VCaP (cell line): Measurements from ENCODE around the gene IQCK.
"Not testable (repeated sequence)": the region's sequence is repeated elsewhere in the genome, so short reads cannot be mapped to it uniquely, and the experiment has no call there.

Source experiments
- H3K27ac ChIP-seq: fragments of 450-650 bp; 2 replicates; pipeline ENCODE4 v1.5.1; 2017
- TF ChIP-seq, protein P1 (sequence below): fragments of 450-650 bp; conservative IDR thresholded peaks from 2 replicates; pipeline ENCODE4 v1.5.1; 2017; ENCODE audit warnings: mild to moderate bottlenecking, moderate library complexity

The IQCK gene

DNA sequence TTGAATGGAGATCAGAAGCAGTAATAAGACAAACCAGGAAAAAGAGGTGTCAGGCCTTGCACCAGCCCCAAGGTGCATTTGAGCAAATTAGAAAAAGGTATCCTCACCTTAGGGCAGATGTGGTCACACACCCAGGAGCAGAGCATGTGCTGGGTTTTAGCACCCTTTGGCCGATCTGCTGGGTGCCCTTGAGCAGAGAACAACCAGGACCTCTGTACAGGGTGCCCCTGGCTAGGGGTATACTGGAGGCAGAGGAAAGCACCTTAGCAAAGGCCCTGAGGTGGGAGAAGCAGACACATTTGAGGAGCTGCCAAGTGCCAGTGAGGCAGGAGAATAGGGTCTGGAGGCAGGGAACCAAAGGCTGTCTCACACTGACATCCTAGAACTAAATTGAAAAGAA is 67.0 kb downstream of the IQCK start:
- TF ChIP-seq, protein P1, sequence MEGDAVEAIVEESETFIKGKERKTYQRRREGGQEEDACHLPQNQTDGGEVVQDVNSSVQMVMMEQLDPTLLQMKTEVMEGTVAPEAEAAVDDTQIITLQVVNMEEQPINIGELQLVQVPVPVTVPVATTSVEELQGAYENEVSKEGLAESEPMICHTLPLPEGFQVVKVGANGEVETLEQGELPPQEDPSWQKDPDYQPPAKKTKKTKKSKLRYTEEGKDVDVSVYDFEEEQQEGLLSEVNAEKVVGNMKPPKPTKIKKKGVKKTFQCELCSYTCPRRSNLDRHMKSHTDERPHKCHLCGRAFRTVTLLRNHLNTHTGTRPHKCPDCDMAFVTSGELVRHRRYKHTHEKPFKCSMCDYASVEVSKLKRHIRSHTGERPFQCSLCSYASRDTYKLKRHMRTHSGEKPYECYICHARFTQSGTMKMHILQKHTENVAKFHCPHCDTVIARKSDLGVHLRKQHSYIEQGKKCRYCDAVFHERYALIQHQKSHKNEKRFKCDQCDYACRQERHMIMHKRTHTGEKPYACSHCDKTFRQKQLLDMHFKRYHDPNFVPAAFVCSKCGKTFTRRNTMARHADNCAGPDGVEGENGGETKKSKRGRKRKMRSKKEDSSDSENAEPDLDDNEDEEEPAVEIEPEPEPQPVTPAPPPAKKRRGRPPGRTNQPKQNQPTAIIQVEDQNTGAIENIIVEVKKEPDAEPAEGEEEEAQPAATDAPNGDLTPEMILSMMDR: no peak
- H3K27ac ChIP-seq: no peak overlapping the region

DNA sequence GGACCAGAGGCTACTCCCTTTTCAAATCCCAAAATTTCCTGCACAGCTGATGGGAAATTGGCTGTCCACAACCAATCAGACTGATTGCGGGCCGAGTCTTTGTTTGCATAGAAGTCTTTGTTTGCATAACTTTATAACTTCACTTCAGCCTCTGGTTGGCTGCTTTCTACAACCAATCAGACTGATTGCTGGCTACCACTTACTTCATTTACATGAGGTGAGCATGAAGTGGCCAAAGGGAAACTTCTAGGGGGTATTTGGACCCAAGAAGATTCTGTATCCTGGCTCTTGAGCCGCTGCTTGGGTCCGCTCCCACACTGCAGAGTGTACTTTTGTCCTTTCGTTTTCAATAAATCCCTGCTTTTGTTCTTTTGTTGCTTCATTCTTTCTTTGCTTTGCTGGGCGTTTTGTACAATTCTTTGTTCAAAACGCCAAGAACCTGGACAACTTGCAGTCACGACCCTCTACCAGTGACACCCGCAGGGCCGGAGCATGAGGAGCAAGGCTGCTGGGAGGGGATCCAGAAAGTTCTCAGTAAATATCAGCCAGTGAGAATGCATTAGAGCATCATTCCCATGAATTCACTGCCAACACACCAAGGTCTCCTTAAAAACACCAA is 67.5 kb downstream of the IQCK start:
- H3K27ac ChIP-seq: no peak overlapping the region

DNA sequence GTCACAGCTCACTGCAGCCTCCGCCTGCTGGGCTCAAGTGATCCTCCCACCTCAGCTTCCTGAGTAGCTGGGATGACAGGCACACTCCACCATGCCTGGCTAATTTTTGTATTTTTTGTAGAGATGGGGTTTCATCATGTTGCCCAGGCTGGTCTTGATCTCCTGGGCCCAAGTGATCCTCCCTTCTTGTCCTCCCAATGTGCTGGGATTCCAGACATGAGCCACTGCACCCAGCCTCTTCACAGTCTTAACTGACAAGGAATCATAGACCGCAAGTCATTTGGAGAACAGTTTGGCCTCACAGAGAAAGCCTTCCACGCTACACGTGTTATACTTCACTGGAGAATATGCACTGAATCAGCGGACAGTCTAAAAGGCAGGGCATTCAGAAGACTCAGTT is 83.3 kb downstream of the IQCK start:
- not testable (repeated sequence) for H3K27ac ChIP-seq

More for the DNA sequence above, 67.5 kb downstream of the IQCK start:
- TF ChIP-seq, protein P1: no peak

DNA sequence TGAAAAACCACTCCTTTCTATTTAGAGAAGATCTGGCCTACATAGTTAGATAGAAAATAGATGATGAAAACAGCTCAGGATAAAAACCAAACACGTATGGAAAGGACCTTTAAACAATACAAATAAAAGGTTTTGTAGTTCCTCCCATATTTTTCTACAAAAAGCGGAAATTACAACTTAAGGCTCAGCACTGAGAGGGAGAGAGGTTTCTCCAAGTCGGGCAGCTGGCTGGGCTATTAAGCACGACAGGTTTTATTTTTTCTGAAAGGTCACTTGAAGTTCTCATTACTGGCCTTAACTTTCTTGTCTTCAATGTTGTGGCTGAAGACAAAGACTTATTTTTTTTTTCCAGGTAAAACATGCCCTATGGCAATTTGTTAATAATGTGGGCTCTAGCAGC is 83.8 kb downstream of the IQCK start:
- H3K27ac ChIP-seq: not testable (repeated sequence)

DNA sequence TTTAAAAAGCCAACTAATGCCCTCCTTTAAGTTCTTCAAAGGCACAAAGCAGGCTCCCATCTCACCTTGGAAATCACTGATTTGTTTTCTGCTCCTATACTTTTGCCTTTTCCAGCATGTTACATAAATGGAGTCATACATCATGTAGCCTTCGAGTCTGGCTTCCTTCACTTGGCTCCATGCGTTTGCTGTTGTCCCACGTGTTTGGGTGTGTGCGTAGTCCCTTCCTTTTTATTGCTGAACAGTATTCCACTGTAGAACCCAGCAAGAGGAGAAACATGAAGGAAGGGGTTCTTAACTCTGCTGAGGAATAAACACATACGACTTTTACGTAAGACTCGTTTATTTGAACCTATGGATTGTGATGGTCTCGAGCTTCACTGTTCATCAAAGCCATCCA is 84.5 kb downstream of the IQCK start:
- TF ChIP-seq, protein P1: no peak
- H3K27ac ChIP-seq: no peak overlapping the region

DNA sequence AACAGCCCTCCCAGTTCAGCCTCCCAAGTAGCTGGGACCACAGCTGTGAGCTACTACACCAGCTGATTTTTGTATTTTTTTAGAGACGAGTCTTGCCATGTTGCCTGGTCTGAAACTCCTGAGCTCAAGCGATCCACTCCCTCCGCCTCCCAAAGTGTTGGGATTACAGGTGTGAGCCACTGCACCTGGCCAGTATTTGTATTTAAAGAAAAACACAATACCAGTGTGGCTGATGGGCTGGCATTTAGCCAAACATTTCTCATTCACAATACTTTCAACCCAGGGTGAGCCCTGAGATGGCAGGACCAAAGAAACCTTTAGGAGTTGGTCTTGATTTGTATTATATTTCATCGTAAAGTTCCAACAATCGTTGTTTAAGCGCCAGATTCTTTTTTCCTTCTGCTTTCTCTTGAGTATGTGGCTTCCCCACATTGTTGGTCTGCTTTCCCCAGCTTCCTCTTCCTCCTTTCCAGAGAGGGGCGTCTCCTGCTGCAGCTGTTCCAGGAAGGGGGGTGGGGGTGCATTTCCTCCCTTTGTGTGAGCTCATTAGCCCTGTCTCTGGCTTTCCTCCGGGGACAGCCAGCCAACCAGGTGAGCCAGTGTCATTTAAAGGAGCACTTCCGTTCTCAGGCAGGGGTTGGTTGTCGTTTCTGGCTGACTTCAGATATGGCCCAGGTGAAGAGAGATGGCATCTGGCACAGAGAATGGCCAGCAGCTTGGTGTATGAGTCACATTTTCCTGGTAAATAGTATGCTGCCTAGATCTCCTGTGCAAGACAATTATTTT is 86.7 kb downstream of the IQCK start:
- H3K27ac ChIP-seq: no peak overlapping the region
- TF ChIP-seq, protein P1: no peak

DNA sequence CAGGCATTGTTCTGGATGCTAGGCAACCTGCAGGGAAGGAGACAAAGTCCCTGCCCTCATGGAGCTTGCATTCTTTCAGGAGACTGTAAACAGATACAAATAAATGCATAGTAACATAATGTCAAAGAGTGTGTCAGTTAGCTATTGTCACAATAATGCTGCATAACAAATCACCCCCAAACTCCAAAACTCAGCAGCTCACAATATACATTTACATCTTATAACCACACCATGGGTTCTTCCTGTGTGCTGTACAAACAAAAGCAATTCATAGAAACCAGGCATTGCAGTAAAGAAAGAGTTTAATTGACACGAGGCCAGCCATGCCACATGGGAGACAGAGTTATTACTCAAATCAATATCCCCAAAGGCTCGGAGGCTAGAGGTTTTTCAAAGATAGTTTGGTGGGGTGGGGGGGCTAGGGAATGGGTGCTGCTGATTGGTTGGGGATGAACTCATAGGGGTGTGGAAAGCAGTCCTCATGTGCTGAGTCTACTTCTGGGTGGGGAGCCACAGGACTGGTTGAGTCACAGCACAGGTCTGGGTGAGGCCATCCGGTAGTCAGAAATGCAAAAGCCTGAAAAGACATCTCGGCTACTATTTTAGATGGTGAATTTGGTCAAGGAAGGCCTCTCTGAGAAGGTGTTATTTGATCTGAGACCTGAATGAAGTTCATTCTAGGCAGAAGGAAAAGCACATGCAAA is 87.5 kb downstream of the IQCK start:
- TF ChIP-seq, protein P1: no peak
- no peak overlapping the region for H3K27ac ChIP-seq

DNA sequence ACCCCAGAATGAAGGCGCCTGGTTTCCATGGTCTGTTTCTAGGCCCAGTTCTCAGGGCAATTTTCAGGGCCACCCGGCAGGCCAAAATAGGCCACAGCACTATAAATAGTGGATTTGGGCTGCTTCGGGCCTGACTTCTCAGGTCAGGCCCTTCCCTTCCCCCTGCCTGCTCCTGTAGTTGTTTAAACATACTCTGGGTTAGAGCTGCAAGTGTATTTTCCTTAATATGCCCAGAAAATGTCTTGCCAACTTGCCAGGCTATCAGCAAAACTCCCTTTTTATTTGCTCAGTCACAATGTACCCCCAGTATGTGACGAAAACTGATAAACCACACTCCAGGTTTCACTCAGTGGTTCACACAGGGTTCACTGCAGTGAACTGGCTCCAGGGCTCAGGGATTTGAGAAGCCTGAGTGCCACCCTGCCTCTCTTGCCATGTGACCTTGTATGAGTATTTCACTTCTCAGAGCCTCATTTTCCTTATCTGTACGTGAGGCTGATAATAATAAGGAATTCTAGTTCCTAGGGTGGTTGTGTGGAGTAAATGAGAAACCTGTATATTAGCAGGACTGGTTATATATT is 90.1 kb downstream of the IQCK start:
- H3K27ac ChIP-seq: no peak overlapping the region
- TF ChIP-seq, protein P1: no peak
